Mesenteric fat pad (tissue), 1 donor: ENCODE data around the gene MICAL3. TPM values are rescaled to one million over a fixed set of nuclear protein-coding genes. Genes with fewer than 3 reads are reported as not detected.

Source experiments
- DNase-seq: peaks from one replicate; pipeline ENCODE4 v3.0.0-alpha.2; 2020; ENCODE audit warnings: low spot score
- total RNA-seq: library from RNA; stranded (reverse); fragmentation: NEBNext Ultra II Directional; extraction: Animal tissue kit (Norgen Biotek cat#: 25700); gene quantifications from one replicate; pipeline ENCODE4 v1.2.1, GENCODE V29; 2021
- donor health status: DM: yes; HTN: yes; CAD: no.

The MICAL3 gene
- total RNA-seq, 1 donor from 2014 or later, result 65.2 TPM

DNA sequence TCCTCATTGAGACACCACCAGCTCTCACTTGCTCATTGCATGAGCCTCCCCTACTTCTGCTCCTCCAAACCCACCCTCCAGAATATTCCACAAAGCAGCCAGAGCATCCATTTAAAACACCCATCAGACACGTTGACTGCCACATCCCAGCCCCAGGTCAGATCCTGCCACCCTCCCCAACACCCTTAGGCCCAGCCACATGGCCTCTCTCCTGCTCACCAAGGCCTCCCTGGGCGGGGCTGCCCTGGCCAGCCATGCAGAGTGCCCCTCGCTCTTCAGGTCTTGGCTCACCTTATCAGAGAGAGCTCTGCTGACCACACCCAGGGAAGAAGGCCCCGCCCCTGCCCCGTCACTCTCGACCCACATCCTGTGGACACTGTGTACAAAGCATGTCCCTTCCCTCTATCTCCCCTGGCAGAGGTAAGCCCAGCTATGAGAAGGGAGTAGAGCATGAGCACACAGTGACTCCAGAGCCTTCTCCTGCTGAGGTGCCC is 106.8 kb downstream of the MICAL3 start:
- DNase-seq, result peak; percentile 83

DNA sequence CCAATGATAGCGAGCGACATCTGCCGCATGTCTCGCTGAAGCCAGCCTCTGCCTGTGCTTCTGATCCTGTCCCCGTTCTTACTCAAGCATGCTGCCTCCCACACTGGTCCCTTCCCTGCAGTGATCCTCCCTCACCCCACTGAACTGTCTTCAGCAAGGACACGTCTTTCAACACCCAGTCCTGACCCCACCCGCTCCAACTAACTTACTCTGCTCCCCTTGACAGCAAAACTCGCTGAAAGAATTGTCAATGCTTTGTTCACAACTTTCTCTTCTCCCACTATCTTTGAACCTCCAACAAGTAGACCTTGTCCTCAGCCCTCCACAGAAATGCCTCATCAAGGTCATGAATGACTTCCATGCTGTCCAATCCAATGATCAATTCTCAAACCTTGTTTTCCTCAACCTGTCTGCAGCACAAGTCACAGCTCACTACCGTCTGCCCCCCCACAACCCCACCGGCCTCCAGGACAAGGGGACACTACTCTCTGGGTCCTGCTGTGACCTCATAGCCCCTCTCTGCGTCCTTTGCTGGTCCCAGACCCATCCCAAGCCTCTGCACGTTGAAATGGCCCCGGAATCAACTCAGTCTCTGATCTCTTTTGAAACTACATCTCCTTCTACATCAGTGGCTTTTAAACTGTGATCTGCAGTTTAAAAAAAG is 108.0 kb downstream of the MICAL3 start:
- peak; percentile 62 for DNase-seq

DNA sequence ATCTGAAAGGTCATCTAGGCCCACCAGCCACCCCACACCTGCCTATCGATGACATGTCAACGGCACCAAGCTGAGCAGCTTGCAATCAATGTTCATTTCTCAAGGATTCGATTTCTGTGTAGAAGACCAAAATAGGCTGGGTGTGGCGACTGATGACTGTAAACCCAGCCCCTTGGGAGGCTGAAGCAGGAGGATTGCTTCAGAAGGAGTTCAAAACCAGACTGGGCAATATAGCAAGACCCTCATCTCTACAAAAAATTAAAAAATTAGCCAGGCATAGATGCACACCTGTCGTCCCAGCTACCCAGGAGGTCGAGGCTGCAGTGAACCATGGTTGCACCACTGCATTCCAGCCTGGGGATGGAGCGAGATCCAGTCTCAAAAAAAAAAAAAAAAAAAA is 108.7 kb downstream of the MICAL3 start:
- no peak for DNase-seq

DNA sequence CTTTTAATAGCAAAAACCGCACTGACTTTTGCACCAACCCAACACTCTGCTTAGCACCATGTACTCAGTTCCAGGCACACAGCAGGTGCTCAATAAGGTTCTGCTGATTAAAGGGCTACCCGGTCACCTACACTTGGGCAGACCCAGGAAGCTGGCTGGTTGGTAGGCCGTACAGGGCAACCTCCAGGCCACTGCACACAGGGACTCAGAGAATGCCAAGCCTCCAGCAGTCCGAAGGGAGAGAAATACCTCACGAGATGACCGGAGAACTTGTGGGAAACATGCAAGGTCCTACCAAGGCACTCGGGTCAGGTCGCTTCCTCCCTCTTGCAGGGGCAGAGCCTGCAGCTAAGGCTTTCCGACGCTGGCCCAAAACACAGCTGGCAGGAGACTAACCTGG is 109.2 kb downstream of the MICAL3 start:
- peak; percentile 71 for DNase-seq

DNA sequence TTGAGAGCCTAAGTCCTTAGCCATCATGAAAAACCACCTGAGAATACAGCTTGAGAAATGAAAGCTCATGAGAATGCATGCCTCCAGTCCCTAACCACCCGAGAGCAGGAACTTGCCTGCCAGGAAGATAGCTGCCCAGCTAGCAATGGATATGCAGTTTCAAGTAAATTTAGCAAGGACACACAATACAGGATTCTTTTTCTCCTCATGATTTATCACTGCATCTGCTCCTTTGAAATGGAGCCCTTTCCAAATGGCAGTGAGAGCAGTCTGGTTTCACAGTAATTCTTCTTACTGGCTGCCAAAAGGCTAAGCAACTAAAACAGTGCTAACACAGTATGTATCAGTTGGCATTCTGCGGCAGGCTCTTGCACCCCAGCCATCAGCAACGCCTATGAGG is 109.9 kb downstream of the MICAL3 start:
- no peak for DNase-seq

DNA sequence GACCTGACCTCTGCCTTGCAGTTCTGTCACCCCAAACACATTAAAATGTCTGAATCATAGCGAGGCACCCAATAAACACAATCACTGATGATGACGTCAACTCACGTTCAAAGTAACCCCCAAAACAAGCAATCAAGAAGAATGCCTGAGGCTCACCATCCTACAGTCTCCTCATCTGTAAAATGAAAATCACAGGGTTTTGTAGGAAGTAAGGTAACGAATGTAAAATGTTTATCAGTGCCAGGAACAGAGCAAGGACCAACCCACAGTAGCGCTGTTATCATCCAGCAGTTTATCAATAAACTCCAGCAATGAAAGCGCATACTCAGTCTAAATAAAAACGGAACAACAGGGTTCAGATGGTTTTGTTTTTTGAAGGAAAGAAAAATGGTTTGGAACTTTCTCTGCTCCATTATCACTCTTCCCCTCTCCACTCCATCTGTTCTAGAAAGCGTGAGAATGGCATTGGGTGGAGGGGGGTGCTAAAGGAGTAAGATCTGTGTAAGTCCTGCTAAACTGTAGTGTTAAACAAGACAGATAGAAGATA is 110.5 kb downstream of the MICAL3 start:
- DNase-seq, result no peak

DNA sequence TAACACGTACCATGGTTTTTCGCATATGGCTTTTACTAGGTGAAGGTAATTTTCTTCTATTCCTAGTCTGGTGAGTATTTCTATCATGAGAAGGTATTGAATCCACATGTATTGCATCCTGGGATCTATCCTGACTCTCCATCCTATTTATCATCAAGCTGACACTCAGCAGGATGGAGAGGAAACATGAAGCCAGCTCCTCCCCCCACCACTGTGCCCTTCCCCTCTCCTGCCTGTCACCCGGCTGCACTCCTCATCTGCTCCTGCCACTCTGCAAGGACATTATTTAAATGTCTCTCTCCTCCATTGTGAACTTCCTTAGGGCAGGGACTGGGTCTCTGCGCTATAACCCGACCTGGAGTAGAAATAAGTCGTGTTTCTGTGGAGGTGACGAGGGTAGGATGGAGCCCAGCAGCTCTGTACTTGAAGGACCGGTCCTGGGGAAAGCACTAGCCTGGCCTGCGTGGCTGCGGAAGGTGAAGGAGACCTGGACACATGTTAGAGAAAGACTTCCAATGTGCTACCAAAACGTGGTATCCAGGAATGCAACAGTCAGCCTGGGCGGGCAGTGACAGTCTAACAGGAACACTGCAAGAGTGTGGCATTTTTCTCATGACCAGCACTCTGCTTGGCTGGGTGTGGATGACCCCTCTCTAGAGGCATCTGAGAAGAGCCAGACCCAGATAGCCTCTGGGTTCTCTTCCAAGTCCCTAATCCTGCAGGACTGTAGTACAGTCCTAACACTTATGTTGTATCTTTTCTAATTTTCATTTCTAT is 111.2 kb downstream of the MICAL3 start:
- no peak for DNase-seq

DNA sequence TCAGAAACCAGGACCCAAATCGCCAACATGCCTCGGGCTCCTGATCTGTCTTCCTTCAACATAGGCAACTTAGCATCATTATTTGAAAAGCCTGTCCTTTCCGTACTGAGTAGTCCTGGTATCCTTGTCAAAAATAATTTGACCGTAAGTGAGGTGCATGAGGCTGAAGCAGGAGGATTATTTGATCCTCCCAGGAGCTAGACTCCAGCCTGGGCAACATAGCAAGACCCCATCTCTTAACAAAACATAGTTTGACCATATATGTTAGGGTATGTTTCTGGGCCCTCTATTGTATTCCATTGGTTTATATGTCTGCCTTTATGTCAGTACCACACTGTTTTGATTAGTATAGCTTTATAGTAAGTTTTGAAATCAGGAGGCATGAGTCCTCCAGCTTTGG is 112.5 kb downstream of the MICAL3 start:
- DNase-seq, result no peak

DNA sequence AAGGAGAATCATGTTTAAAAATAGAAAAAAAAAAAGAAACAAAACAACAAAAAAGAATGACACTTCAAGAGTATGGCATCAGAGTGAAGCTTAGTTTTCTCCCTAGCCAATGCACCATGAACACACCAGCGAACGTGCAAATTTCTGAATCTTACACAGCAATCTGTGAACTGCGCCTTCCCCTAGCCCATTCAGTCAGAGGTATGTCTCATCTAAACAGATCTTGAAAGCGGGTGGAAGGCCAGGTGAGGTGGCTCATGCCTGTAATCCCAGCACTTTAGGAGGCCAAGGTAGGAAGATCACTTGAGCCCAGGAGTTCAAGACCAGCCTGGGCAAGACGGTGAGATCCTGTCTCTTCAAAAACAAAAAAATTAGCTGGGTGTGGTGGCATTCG is 113.1 kb downstream of the MICAL3 start:
- no peak for DNase-seq

DNA sequence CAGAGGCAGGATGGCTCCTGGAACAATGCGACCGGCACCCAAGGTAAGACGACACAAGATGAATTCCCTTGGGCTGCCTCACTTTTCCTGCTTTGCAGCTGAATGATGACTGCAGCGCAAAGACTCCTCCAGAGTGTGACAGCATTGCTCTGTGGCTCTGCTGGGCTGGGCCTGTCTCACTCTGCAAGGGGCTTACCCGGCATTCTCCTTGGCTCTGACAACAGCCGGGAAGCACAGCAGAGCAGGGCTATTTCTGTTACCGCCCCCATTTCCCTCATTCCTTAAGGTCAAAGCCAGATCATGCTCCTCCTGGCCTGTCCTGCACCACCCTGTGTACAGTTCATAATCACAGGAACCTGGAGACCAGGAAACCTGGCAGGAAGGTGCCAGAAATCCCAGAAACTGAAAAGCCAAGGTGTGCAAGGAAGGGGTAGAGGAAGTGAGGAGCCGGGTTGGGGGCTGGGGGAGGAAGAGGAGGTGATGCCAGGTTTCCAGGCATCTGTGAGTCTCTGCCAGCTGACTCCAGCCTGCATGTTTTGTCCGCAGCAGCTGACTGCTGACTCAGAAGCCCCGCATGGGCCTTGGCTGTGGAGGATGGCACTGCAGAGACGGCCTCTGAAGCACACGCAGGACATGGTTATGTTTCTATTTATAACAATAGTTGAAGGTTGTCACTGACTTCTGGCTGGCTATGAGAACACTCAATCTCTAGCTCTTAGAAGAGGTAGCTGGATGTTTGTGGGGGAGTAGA is 113.6 kb downstream of the MICAL3 start:
- DNase-seq, result no peak

DNA sequence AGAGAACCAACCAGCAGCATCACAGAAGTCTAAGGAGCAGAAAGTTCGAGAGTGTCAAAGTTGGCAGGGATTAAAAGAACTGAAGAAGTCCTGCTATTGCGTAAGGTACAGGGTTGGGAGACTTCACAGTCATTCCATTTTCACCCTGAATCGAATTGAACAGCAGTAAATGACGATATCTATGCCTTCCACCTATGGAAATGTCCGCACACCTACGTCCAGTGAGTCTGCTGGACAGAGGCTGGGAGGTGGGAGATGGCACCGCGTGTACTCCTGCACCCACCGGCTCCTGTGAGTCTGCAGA is 116.7 kb downstream of the MICAL3 start:
- DNase-seq, result no peak

DNA sequence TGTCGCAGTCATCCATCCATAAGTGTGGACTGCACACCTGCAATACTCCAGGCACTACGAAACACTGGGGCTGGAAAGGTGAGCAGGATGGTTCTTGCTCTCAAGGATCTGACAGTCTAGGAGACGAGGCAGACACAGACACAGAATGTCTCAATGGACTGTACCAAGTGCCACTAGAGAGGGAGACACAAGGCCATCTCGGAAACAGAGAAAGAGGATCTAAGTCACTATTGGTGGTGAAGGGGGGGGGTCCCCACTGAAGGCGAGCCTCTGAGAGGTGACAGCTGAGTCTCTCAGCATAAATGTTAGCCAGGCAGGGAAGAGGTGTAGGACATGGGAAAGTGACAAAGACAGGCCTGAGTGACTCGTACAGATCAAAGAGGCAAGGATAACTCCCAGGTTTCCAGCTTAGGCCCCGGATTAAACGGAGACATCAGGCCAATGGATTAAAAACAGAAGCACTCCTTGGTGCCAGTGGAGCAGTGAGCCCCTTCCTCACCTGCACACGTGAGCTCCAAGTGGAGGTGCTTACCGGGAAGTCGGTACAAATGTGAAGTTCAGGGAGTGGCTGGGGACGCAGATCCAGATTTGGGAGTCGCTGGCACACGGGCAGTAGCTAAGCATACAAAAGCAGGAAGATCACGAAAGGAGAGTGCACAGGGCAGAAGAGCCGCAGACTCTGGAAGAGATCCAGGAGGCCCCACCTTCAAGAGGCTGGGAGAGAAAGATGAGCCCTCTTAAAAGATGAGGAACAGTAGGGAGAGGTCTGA is 117.2 kb downstream of the MICAL3 start:
- no peak for DNase-seq

DNA sequence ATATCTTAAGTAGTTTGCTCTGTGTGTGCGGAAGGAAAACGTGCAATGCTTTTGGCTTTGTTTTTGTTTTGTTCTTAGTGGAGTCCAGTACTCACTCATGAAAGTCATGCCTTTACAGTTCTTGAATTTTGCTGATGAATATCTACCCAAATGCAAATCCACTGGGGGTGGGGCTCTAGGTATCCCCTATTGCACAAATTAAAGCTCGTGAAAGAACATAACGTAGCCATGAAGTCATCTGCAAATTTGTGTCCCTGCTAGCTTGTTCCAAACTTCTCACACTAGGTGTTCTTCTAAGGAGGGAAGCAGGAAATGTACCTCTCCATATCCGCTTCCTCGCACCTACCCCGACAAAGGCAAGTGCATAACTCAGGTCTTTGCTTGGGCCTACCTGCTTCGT is 118.9 kb downstream of the MICAL3 start:
- DNase-seq, result no peak

DNA sequence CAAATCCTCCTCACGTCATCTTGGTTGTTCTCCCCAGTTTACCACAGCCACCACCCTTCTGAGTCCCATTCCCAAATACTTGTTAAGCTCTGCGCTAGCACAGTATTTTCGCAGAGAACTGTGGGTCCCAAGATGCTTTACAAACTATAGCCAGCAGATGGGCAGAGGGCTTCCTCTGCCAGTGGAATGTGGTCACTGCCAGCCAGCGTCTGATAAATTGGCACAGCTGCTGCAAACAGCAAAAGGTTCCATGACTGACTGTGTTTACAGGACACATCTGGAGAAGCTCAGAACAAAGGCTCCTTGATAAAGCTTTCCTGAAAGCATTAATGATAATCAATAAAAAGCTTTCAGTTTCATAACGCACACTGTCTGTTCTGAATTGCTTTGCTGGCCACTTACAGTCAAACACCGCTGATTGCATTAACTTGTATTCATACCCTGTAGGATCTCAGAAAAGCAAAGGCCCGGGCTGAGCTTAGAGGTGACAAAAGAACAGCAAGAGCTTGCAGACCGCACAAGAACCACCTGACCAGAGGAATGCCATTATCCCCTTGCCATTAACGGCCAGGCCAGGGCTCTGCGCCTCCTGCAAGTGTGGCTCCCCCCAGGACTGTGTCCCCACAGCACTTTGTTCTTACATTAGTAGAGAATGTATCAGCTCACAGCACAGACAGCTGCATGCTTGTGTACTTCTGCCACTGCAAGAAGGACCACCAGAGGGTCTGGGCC is 120.6 kb downstream of the MICAL3 start:
- DNase-seq, result no peak

DNA sequence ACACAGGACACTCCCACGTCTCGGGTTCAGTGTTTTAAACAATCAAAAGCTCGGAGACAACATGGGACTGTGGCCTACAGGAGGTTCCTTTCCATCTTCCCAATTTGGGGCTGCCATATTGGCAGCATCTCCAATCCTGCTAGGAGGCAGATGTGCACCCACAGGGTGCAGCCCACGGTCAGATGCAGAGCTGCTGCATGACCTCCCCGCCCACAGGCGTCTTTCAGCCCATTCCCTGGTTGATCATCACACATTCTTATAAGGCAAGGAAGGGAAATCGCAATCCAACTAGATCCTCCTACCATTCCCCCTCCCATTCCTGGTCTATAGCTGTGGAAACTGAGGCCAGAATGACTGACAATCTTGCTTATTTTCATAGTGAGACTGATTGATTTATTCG is 121.4 kb downstream of the MICAL3 start:
- no peak for DNase-seq

DNA sequence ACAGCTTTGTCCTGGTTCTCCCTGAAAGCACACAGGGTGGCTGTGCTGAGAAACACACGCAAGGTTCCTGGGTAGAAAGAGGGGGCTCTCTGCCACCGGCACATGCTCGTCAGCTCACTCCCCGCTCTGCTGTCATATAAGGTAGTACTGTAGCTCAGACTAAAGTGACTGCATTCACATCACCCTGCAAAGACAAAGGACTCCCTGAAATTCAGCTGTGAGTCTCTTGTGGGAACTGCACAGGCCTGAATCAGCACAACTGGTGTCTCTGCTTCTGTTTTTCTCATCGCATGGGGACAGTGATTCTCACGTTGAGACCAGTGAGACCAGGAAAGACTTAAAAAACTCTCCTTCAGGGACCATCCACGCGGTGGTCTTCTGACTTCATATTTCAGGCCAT is 126.0 kb downstream of the MICAL3 start:
- no peak for DNase-seq

DNA sequence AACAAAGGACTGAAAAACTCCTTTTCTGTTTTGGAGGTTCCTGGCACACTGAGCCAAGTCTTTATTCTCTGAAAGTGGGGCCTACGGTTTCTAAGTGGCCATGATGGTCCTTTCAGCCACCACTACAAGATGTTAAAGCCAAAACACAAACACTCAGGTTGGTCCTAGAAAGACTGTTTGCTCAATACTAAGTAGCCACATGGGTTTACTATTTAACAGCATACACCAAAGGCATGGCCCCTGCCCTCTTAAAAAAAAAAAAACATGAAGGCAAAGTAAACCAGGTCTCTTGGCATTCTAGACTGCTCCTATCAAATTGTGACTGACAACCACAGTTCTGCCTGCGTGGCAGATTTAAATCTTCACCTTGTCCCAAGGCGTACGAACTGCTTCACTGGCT is 126.5 kb downstream of the MICAL3 start:
- no peak for DNase-seq

DNA sequence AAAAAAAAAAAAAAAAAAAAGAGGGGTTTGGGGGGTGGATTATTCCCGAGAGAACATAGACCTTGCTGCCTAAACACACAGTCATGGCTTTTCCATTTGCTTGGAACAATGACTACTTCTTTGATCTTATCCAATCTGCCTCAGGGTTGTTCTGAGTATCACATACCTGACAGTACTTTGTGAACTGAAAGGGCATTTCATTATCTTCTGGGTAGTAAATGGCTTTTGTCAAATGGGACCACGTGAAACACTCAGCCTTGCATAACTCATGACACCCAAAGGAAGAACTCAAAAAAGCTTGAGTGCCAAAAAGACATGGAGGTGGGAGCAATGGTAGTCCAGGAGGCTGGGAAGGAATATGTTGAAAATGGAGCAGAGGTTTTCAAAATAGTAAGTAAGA is 126.9 kb downstream of the MICAL3 start:
- no peak for DNase-seq

DNA sequence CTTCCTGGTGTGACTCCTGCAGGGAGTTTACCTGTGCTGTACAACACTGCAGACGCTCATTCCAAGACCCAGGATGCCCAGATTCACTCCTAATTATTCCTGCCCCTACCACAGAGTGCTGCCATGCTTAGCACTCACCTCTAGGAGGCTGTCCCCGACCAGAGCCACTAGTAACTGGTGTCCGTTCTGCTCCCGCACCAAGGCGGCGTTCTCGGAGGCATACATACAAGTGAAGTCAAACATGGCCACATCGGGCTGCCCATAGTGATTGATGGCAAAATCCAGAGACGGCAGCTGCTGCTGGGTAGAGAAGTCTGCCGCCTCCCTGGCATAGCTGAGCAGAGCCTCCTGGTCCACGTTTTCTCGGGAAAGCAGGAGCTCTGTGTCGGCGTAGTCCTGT is 127.8 kb downstream of the MICAL3 start:
- DNase-seq, result no peak

DNA sequence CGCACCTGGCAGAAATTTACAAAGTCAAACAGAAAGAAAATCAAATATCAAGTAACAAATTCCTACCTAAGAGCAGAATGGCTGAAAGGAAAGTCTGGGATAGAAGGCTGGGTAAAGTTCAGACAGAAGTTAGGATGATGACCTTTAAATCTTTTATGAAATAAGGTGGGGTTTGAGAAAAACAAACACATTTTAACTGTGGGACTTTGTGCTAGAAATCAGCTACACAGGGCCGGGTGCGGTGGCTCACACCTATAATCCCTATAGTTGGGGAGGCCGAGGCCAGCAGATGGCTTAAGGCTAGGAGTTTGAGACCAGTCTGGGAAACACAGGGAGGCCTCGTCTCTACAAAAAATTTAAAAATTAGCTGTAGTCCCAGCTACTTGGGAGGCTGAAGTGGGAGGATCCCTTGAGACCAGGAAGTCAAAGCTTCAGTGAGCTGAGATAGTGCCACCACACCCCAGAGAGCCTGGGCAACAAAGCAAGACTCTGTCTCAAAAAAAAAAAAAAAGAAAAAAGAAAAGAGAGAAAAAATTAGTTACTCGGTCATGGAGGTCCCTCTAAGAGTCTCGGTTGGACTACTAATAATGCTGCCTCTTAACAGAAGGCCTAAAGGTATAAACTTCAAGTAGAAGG is 130.3 kb downstream of the MICAL3 start:
- DNase-seq, result no peak
